KOPT-K1 (cell line): ENCODE results near the gene SURF6.

ENCODE experiments used
- H3K27ac ChIP-seq: fragments of 200-600 bp; sonication (generic); 2 replicates; pipeline ENCODE4 v1.5.1; 2016; ENCODE audit warnings: antibody characterized with exemption, mild to moderate bottlenecking, low read depth, low read length; ENCODE audit not compliant: poor library complexity, severe bottlenecking
- H3K36me3 ChIP-seq: fragments of 200-600 bp; sonication (generic); 2 replicates; pipeline ENCODE4 v1.5.1; 2017; ENCODE audit warnings: antibody characterized with exemption, mild to moderate bottlenecking, low read length, moderate library complexity; ENCODE audit not compliant: insufficient read depth
- H3K9me3 ChIP-seq: fragments of 200-600 bp; sonication (generic); 2 replicates; pipeline ENCODE4 v1.5.1; 2017; ENCODE audit warnings: antibody characterized with exemption, low read length, mild to moderate bottlenecking; ENCODE audit not compliant: insufficient read depth, poor library complexity, severe bottlenecking

SURF6 gene

GRCh38 chr9:133282464-133283238 is 53.3 kb downstream of the SURF6 start:
- H3K27ac ChIP-seq = no peak overlapping the region
- no peaks in the 10 kb centered on the region for H3K36me3 ChIP-seq
- H3K9me3 ChIP-seq = peaks cover 19% of the 10 kb centered on the region

- Histone ChIP-seq H3K9me3 (peaks cover 22% of the 10 kb centered on the region), H3K36me3 (no peaks in the 10 kb centered on the region), H3K27ac (no peak overlapping the region)
Observed at GRCh38 chr9:133280392-133280791, 55.6 kb downstream of the SURF6 start.
